ENCODE measurements around the gene FRMD4B. TPM values are rescaled to one million over a fixed set of nuclear protein-coding genes. Genes with fewer than 3 reads are reported as not detected.

FRMD4B gene
- total RNA-seq, 2 donors from 2014 or later, result 57.5 to 86.1 TPM

- Histone ChIP-seq H3K27me3 (replicated peaks; ENCODE audit: insufficient read depth) (no peaks in the 10 kb centered on the region), H3K27ac (no peak overlapping the region), H3K4me3 (no peak overlapping the region), H3K9me3 (no peaks in the 10 kb centered on the region), H3K4me1 (ENCODE audit: control insufficient read depth in 1 of 2, low read depth in 2 of 2) (no peaks in the 10 kb centered on the region), H3K36me3 (no peaks in the 10 kb centered on the region)
- no peak for ATAC-seq (ENCODE audit: insufficient number of reproducible peaks, low FRiP score, low read depth)
- TF ChIP-seq, protein P1, sequence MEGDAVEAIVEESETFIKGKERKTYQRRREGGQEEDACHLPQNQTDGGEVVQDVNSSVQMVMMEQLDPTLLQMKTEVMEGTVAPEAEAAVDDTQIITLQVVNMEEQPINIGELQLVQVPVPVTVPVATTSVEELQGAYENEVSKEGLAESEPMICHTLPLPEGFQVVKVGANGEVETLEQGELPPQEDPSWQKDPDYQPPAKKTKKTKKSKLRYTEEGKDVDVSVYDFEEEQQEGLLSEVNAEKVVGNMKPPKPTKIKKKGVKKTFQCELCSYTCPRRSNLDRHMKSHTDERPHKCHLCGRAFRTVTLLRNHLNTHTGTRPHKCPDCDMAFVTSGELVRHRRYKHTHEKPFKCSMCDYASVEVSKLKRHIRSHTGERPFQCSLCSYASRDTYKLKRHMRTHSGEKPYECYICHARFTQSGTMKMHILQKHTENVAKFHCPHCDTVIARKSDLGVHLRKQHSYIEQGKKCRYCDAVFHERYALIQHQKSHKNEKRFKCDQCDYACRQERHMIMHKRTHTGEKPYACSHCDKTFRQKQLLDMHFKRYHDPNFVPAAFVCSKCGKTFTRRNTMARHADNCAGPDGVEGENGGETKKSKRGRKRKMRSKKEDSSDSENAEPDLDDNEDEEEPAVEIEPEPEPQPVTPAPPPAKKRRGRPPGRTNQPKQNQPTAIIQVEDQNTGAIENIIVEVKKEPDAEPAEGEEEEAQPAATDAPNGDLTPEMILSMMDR (IDR thresholded peaks at IDR 0.05), result no peak
- DNase-seq (ENCODE audit: low spot score), result no peak
These were observed 126.8 kb downstream of the FRMD4B start for GRCh38 chr3:69259125-69259524.

GRCh38 chr3:69255928-69256327 lies 130.0 kb downstream of the FRMD4B start:
- ATAC-seq (ENCODE audit: insufficient number of reproducible peaks, low FRiP score, low read depth) (no peak), DNase-seq (ENCODE audit: low spot score) (no peak)
- no peak overlapping the region for H3K27ac ChIP-seq
- H3K9me3 ChIP-seq, result no peaks in the 10 kb centered on the region
- no peaks in the 10 kb centered on the region for H3K4me1 ChIP-seq (ENCODE audit: control insufficient read depth in 1 of 2, low read depth in 2 of 2)
- H3K4me3 ChIP-seq, result no peak overlapping the region
- TF ChIP-seq, protein P1 (IDR thresholded peaks at IDR 0.05), result no peak
- no peaks in the 10 kb centered on the region for H3K36me3 ChIP-seq
- H3K27me3 ChIP-seq (replicated peaks; ENCODE audit: insufficient read depth), result no peaks in the 10 kb centered on the region

- no peak for ATAC-seq (ENCODE audit: insufficient number of reproducible peaks, low FRiP score, low read depth)
- DNase-seq (ENCODE audit: low spot score), result no peak
- Histone ChIP-seq H3K4me1 (ENCODE audit: control insufficient read depth in 1 of 2, low read depth in 2 of 2) (no peaks in the 10 kb centered on the region), H3K36me3 (no peaks in the 10 kb centered on the region), H3K9me3 (no peaks in the 10 kb centered on the region), H3K27me3 (replicated peaks; ENCODE audit: insufficient read depth) (no peaks in the 10 kb centered on the region), H3K4me3 (no peak overlapping the region), H3K27ac (no peak overlapping the region)
- TF ChIP-seq, protein P1 (IDR thresholded peaks at IDR 0.05), result no peak
These were observed 131.5 kb downstream of the FRMD4B start for GRCh38 chr3:69254351-69254750.

DNA sequence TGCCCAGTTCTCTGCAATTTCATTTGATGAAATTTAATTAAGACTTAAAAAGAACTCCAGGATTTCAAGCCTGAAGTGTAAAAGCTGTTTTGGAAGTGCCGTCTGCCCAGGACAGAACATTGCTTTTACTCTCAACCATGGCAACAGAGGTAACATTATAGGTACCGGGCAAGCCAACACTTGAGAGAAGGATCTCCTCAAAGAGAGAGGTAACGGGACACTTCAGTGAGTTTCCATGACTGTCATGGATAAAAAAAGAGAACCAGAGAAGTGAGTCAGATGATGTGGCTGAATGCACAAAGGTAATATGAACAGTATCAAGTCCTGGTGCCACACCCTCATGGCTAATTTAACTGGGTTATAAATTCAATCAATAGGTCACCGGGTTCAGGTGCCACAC lies 133.3 kb downstream of the FRMD4B start:
- no peak for DNase-seq (ENCODE audit: low spot score)
- H3K4me1 ChIP-seq (ENCODE audit: control insufficient read depth in 1 of 2, low read depth in 2 of 2), result no peaks in the 10 kb centered on the region
- no peaks in the 10 kb centered on the region for H3K36me3 ChIP-seq
- H3K27me3 ChIP-seq (replicated peaks; ENCODE audit: insufficient read depth), result no peaks in the 10 kb centered on the region
- H3K27ac ChIP-seq, result no peak overlapping the region
- TF ChIP-seq, protein P1 (IDR thresholded peaks at IDR 0.05), result no peak
- H3K4me3 ChIP-seq, result no peak overlapping the region
- no peaks in the 10 kb centered on the region for H3K9me3 ChIP-seq
- ATAC-seq (ENCODE audit: insufficient number of reproducible peaks, low FRiP score, low read depth), result no peak

DNA sequence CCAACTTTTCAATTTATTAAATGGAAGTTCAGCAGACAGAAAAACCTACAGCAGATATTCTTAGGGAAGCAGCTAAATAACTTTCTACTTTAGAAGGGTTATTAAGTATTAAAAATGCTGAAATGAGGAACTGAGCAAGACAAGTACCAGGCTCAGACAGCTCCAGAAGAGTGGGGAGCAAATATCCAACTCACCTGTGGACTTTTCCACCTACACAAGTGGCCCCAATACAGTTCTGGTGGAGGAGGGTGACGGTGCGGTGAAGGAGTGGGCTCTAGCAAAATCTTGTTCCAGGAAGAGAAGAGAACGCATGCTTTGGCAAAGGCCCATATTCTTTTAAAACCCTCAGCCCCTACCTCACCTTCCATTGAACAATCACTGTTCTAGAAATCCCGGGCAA lies 133.7 kb downstream of the FRMD4B start:
- Histone ChIP-seq H3K27me3 (replicated peaks; ENCODE audit: insufficient read depth) (no peaks in the 10 kb centered on the region), H3K27ac (no peak overlapping the region), H3K36me3 (no peaks in the 10 kb centered on the region), H3K4me1 (ENCODE audit: control insufficient read depth in 1 of 2, low read depth in 2 of 2) (no peaks in the 10 kb centered on the region), H3K4me3 (no peak overlapping the region), H3K9me3 (no peaks in the 10 kb centered on the region)
- DNase-seq (ENCODE audit: low spot score), result no peak
- no peak for ATAC-seq (ENCODE audit: insufficient number of reproducible peaks, low FRiP score, low read depth)
- TF ChIP-seq, protein P1 (IDR thresholded peaks at IDR 0.05), result no peak
